Body of pancreas (tissue), 4 donors: ENCODE results near the gene TCF7.

ENCODE experiments used
- CTCF ChIP-seq, 7 experiments: fragments of 450-650 bp in 4 of 7; fragments of 200-600 bp in 3 of 7; sonication (generic) in 3 of 7; IDR thresholded peaks; one replicate each; pipeline ENCODE4 v1.5.1; 2016 to 2019; ENCODE audit warnings: antibody characterized with exemption in 7 of 7
- POLR2A ChIP-seq, 3 donors: fragments of 450-650 bp; IDR thresholded peaks; one replicate each; pipeline ENCODE4 v1.6.1; 2016; ENCODE audit warnings: antibody characterized with exemption in 3 of 3, mild to moderate bottlenecking in 2 of 3

- TF ChIP-seq CTCF (IDR thresholded peaks at IDR 0.05) (peak; percentile 75 to 95 (median 84)), POLR2A (IDR thresholded peaks at IDR 0.05) (no peak)
These were observed 31.5 kb downstream of the TCF7 start for GRCh38 chr5:134145779-134146581.
